Measurements from ENCODE around the gene TRIM25. TPM values are rescaled to one million over a fixed set of nuclear protein-coding genes. Genes with fewer than 3 reads are reported as not detected.

The TRIM25 gene
- total RNA-seq, 1 experiment from 2014 or later = 32.5 TPM

GRCh38 chr17:56890390-56890789 lies 23.5 kb downstream of the TRIM25 start:
- H2BK20ac ChIP-seq (ENCODE audit: low read depth, low read length, poor library complexity, severe bottlenecking) = no peak overlapping the region
- no peak for DNase-seq
- no CpG with 5 or more reads among the region's 6 CpGs for WGBS (ENCODE audit: extremely low coverage, insufficient read length, low lambda C conversion rate)
- no peak overlapping the region for H3K27ac Mint-ChIP-seq
- H3K56ac ChIP-seq (ENCODE audit: insufficient read length, low read depth, low read length) = no peak overlapping the region
- no peak overlapping the region for H3K4me2 ChIP-seq (ENCODE audit: insufficient read depth, insufficient read length, low read length)
- H3K9me3 Mint-ChIP-seq = peaks cover 17 to 26% of the 10 kb centered on the region in 2 experiments
- H4K5ac ChIP-seq (ENCODE audit: insufficient read length, low read depth, low read length) = no peak overlapping the region
- no peak overlapping the region for H3K14ac ChIP-seq (ENCODE audit: insufficient read depth, low read length)
- TF ChIP-seq CTCF (conservative IDR thresholded peaks at IDR 0.05) = no peak
- no peak overlapping the region for H3K27ac ChIP-seq (ENCODE audit: insufficient read length, low read depth, low read length)
- H3K9me3 ChIP-seq (ENCODE audit: control insufficient read depth, low read depth, low read length) = peaks cover 12% of the 10 kb centered on the region
- no peak overlapping the region for H4K91ac ChIP-seq (ENCODE audit: insufficient read length, low read depth, low read length)
- H3K36me3 Mint-ChIP-seq (ENCODE audit: insufficient read depth in 1 of 3, low read depth in 3 of 3) = peaks cover 50 to 86% (median 54%) of the 10 kb centered on the region in 3 experiments
- no peak overlapping the region for H2BK12ac ChIP-seq (ENCODE audit: insufficient read length, low read depth, low read length)
- H3K27me3 ChIP-seq (ENCODE audit: insufficient read depth, low read length) = no peaks in the 10 kb centered on the region
- no peaks in the 10 kb centered on the region for H3K23me2 ChIP-seq (ENCODE audit: insufficient read length, low read depth, low read length, poor library complexity, severe bottlenecking)
- H3K79me2 ChIP-seq (ENCODE audit: insufficient read depth, low read length) = no peaks in the 10 kb centered on the region
- no peak overlapping the region for H3K9ac ChIP-seq (ENCODE audit: extremely low read depth, insufficient read length, low read length)
- H4K8ac ChIP-seq (replicated peaks; ENCODE audit: insufficient read length, low read depth, low read length) = no peak overlapping the region
- no peak overlapping the region for H3T11ph ChIP-seq (ENCODE audit: low read length)
- no peak overlapping the region for H2BK15ac ChIP-seq (ENCODE audit: low read depth, low read length)
- peaks cover 12 to 23% of the 10 kb centered on the region in 2 experiments for H3K4me1 Mint-ChIP-seq
- no peak overlapping the region for H3K23ac ChIP-seq (ENCODE audit: insufficient read length, low read depth, low read length)
- no peak overlapping the region for H2AK5ac ChIP-seq (ENCODE audit: insufficient read length, low read length)
- no peaks in the 10 kb centered on the region for H4K20me1 ChIP-seq (ENCODE audit: control insufficient read depth, insufficient read depth, insufficient read length)
- H3K4ac ChIP-seq (ENCODE audit: low read depth, low read length) = no peak overlapping the region
- no peak overlapping the region for H2BK5ac ChIP-seq (ENCODE audit: insufficient read length, low read length)
- no peak overlapping the region for H3K18ac ChIP-seq (ENCODE audit: insufficient read length, low read depth, low read length)
- no peak overlapping the region for H3K4me3 Mint-ChIP-seq
- no peak overlapping the region for H2BK120ac ChIP-seq (ENCODE audit: low read depth, low read length, poor library complexity, severe bottlenecking)
- no peaks in the 10 kb centered on the region for H3K27me3 Mint-ChIP-seq (ENCODE audit: low read depth)
- no peaks in the 10 kb centered on the region for H3K79me1 ChIP-seq (ENCODE audit: insufficient read depth, low read depth, low read length, poor library complexity, severe bottlenecking)
- H2AFZ ChIP-seq (ENCODE audit: low read length) = no peak overlapping the region
- H3K4me1 ChIP-seq (ENCODE audit: insufficient read depth, low read length) = no peaks in the 10 kb centered on the region

Measured in H9 (cell line).